Endothelial cell of umbilical vein (primary cell): ENCODE measurements around the gene HDAC4. TPM values are rescaled to one million over a fixed set of nuclear protein-coding genes. Genes with fewer than 3 reads are reported as not detected.

ENCODE experiments used
- BruUV-seq: library from RNA; stranded (reverse); fragments of 400-500 nt; replicated peaks from 2 replicates; lab custom pipeline; 2021; lab: Mats Ljungman, UMichigan
- CTCF ChIA-PET: fragments of 300-600, 350-600 bp; sonication (Branson Sonifier 250); formaldehyde crosslinking; loops from one replicate; lab custom pipeline; 2021; ENCODE audit warnings: antibody characterized with exemption, inconsistent platforms; lab: Charles Lee
- POLR2A ChIA-PET: fragments of 300-600, 350-600 bp; sonication (Branson Sonifier 250); formaldehyde crosslinking; loops from one replicate; lab custom pipeline; 2021; ENCODE audit warnings: antibody characterized with exemption, inconsistent platforms; lab: Charles Lee
- DNase-seq: peaks from one replicate; pipeline ENCODE4 v3.0.0-alpha.2; 2011; ENCODE audit warnings: low read depth, low spot score
- FAIRE-seq: peaks from 2 replicates; lab custom pipeline; 2011; peaks lifted over from hg19 to GRCh38; lab: Jason Lieb, UNC
- H2AFZ ChIP-seq: 2 replicates; pipeline ENCODE4 v1.6.0; 2012; ENCODE audit warnings: low read depth, low read length, control low read depth, inconsistent platforms
- H3K27ac ChIP-seq: 2 replicates; pipeline ENCODE4 v1.5.1; 2011; ENCODE audit warnings: low read depth, mild to moderate bottlenecking, control low read depth, low read length, moderate library complexity; ENCODE audit not compliant: insufficient read depth
- H3K27me3 ChIP-seq, 2 experiments: 2 replicates each; pipeline versions ENCODE4 v1.6.0 to v1.6.1; 2011; ENCODE audit warnings: low read length in 2 of 2, mixed read lengths in 1 of 2; ENCODE audit not compliant: control insufficient read depth in 2 of 2, insufficient read depth in 2 of 2
- H3K36me3 ChIP-seq, 2 experiments: 2 replicates in 1 of 2; 3 replicates in 1 of 2; pipeline ENCODE4 v1.5.1; 2011; ENCODE audit warnings: low read length in 2 of 2, mild to moderate bottlenecking in 1 of 2, moderate library complexity in 1 of 2; ENCODE audit not compliant: control insufficient read depth in 2 of 2, insufficient read depth in 2 of 2; ENCODE audit errors: extremely low read depth in 1 of 2
- H3K4me1 ChIP-seq: 3 replicates; pipeline ENCODE4 v1.5.1; 2011; ENCODE audit warnings: mild to moderate bottlenecking, low read length; ENCODE audit not compliant: control insufficient read depth, insufficient read depth; ENCODE audit errors: extremely low read depth
- H3K4me2 ChIP-seq: 2 replicates; pipeline ENCODE4 v1.6.1; 2011; ENCODE audit warnings: low read length, control low read depth, mixed read lengths; ENCODE audit not compliant: insufficient read depth
- H3K4me3 ChIP-seq, 3 experiments: fragments of 200-600 bp in 1 of 3; sonication (generic), shearing (Covaris generic) in 1 of 3; replicated peaks in 1 of 3; 2 replicates each; pipeline ENCODE4 v1.5.1; 2011 to 2016; ENCODE audit warnings: control low read depth in 3 of 3, low read length in 3 of 3, mild to moderate bottlenecking in 2 of 3, inconsistent platforms in 1 of 3, low read depth in 1 of 3, moderate library complexity in 1 of 3; ENCODE audit not compliant: insufficient read depth in 1 of 3
- H3K79me2 ChIP-seq: 2 replicates; pipeline ENCODE4 v1.6.0; 2012; ENCODE audit warnings: low read length, inconsistent platforms; ENCODE audit not compliant: control insufficient read depth, insufficient read depth
- H3K9ac ChIP-seq: replicated peaks from 2 replicates; pipeline ENCODE3; 2011; ENCODE audit warnings: low read length, control low read depth; ENCODE audit not compliant: insufficient read depth; ENCODE audit errors: extremely low read depth
- H3K9me1 ChIP-seq: replicated peaks from 3 replicates; pipeline ENCODE4 v1.6.0; 2011; ENCODE audit warnings: mild to moderate bottlenecking, low read length; ENCODE audit not compliant: control insufficient read depth, insufficient read depth; ENCODE audit errors: extremely low read depth
- H3K9me3 ChIP-seq: replicated peaks from 2 replicates; pipeline ENCODE4 v1.5.1; 2012; ENCODE audit warnings: low read length, inconsistent platforms; ENCODE audit not compliant: control insufficient read depth, insufficient read depth
- H4K20me1 ChIP-seq: replicated peaks from 2 replicates; pipeline ENCODE3; 2011; ENCODE audit warnings: mild to moderate bottlenecking, low read length; ENCODE audit not compliant: control insufficient read depth, insufficient read depth; ENCODE audit errors: extremely low read depth
- EZH2 ChIP-seq: IDR thresholded peaks from 2 replicates; pipeline ENCODE4 v1.6.1; 2012; ENCODE audit warnings: borderline replicate concordance, low read depth, mild to moderate bottlenecking, moderate library complexity, low read length, inconsistent platforms; ENCODE audit not compliant: severe bottlenecking
- FOS ChIP-seq: IDR thresholded peaks from 2 replicates; pipeline ENCODE4 v1.6.1; 2011; ENCODE audit warnings: mild to moderate bottlenecking, low read length, moderate library complexity, borderline replicate concordance; ENCODE audit not compliant: insufficient read depth
- GATA2 ChIP-seq: IDR thresholded peaks from 2 replicates; pipeline ENCODE4 v1.7.0; 2011; ENCODE audit warnings: low read depth, mild to moderate bottlenecking, moderate library complexity, mixed read lengths, low read length; ENCODE audit not compliant: insufficient read length, insufficient read depth
- JUN ChIP-seq: IDR thresholded peaks from 2 replicates; pipeline ENCODE4 v1.6.1; 2011; ENCODE audit warnings: borderline replicate concordance, low read depth; ENCODE audit not compliant: insufficient read length, insufficient read depth
- MYC ChIP-seq: IDR thresholded peaks from one replicate; pipeline ENCODE4 v1.6.1; 2011; ENCODE audit warnings: mild to moderate bottlenecking, low read depth, low read length
- POLR2A ChIP-seq: IDR thresholded peaks from 2 replicates; pipeline ENCODE4 v1.6.1; 2012; ENCODE audit warnings: low read depth, mild to moderate bottlenecking, control low read depth, low read length
- POLR2AphosphoS5 ChIP-seq: IDR thresholded peaks from 2 replicates; pipeline ENCODE4 v1.6.1; 2012; ENCODE audit warnings: low read depth, mild to moderate bottlenecking, control low read depth, low read length, moderate library complexity; ENCODE audit not compliant: insufficient read depth
- dilution Hi-C: fragments of 300-500 bp; cut with MboI; formaldehyde crosslinking; loops from one replicate; pipeline ENCODE4 v1.15.0; 2019; ENCODE audit warnings: low sequenced_read_pairs; ENCODE audit not compliant: extremely low pct_ligation_motif_present
- intact Hi-C: fragments of 100-400 bp; cut with micrococcal nuclease; formaldehyde crosslinking; loops from one replicate; pipeline ENCODE4 v1.10.0; 2022
- polyA plus RNA-seq, 4 experiments: library from polyadenylated mRNA; depleted of rRNA in 3 of 4; stranded (reverse) in 3 of 4; unstranded in 1 of 4; fragments of >200 nt; gene quantifications; 2 replicates each; pipeline versions ENCODE4 v1.2.1 to v1.2.3, GENCODE V29; 2011 to 2012; ENCODE audit warnings: missing spikeins in 1 of 4
- total RNA-seq: library from RNA; stranded (reverse); gene quantifications from 2 replicates; pipeline ENCODE4 v1.2.3, GENCODE V29; 2021
- TF ChIP-seq, protein P1 (sequence below): IDR thresholded peaks from 2 replicates; pipeline ENCODE4 v1.6.1; 2011; ENCODE audit not compliant: insufficient read depth, insufficient read length
- TF ChIP-seq, protein P2 (sequence below), 2 donors: IDR thresholded peaks; 1 replicate in 1 of 2; 2 replicates in 1 of 2; pipeline ENCODE4 v1.5.1; 2011; ENCODE audit warnings: low read length in 2 of 2, mild to moderate bottlenecking in 2 of 2, moderate library complexity in 2 of 2, control low read depth in 1 of 2, inconsistent platforms in 1 of 2, low read depth in 1 of 2; ENCODE audit not compliant: insufficient read depth in 1 of 2; ENCODE audit errors: extremely low read depth in 1 of 2

HDAC4 gene
- total and polyA plus RNA-seq, 2 donors (not counting 3 experiments of a cell fraction or from before 2014, with no cell fraction given), result 13.4 to 33.0 TPM

DNA sequence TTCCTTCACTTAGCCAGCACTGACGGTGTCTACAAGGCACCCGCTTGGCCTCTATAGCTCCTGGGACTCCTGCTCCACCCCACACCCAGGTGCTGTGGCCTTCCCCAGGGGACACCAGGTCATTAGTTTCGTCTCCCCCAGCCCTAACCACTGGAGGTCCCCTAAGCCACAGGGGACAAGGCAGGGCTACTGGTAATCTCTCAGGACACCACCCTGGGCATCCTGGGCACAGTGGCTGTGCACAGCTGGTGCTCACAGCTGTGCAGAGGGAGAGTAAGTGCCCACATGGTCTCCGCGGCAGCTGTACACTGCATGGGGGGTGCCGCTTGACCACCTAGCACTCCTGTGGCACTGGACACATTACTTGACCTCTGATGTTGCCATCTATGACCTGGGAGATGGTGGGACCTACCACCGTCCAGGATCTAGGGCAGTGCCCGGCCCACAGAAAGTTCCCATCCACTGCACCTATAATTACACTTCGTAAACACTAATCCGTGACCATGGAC, 134.0 kb downstream of the HDAC4 start:
- Histone ChIP-seq H4K20me1 (no peaks in the 10 kb centered on the region), H3K9ac (no peak overlapping the region), H3K36me3 (no peaks in the 10 kb centered on the region), H3K27ac (no peak overlapping the region), H3K4me1 (peaks cover 14% of the 10 kb centered on the region), H3K4me2 (no peak overlapping the region), H3K4me3 (no peak overlapping the region), H3K9me1 (no peaks in the 10 kb centered on the region), H3K27me3 (no peaks in the 10 kb centered on the region), H3K9me3 (no peaks in the 10 kb centered on the region), H2AFZ (no peak overlapping the region), H3K79me2 (peaks cover 4% of the 10 kb centered on the region)
- DNase-seq (no peak), FAIRE-seq (no peak)
- BruUV-seq, result no TSS peak
- ChIA-PET CTCF (interaction anchor here (0.6 to 1.4 kb wide), 8 partner anchors 9 to 726 kb away, joined by 3 to 6 read pairs (median 4); partner anchors contain the start of gene HDAC4), POLR2A (interaction anchor here (1.3 kb wide), 1 partner anchor 134 kb away, joined by 4 read pairs; the partner anchor contains the start of gene HDAC4)
- TF ChIP-seq, protein P1, sequence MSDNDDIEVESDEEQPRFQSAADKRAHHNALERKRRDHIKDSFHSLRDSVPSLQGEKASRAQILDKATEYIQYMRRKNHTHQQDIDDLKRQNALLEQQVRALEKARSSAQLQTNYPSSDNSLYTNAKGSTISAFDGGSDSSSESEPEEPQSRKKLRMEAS, result no peak
- TF ChIP-seq FOS, result no peak
- TF ChIP-seq EZH2, result no peak
- no peak for TF ChIP-seq POLR2AphosphoS5
- dilution Hi-C loops, result no loop called here
- intact Hi-C loops, result loop anchor here (5.0 kb wide), 3 partner anchors 85 to 135 kb away; partner anchors contain the start of gene HDAC4

DNA sequence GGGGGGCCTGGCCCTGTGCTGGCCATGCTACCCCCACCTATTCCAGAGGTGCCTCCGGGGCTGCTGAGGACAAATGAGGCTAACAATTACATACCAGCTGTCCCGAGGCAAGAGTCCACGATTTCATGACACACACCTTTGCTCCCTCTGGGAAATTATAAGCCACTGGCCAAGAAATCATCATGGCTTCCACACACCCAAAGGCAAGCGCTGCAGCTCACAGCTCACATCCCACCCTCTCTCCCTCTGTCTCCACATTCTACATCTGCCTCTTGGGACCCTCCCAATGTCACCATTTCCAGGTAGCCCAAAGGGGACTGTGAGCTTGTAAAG, 134.4 kb downstream of the HDAC4 start:
- Histone ChIP-seq H3K27me3 (no peaks in the 10 kb centered on the region), H3K79me2 (peaks cover 4% of the 10 kb centered on the region), H4K20me1 (no peaks in the 10 kb centered on the region), H3K4me3 (no peak overlapping the region), H3K27ac (no peak overlapping the region), H3K36me3 (no peaks in the 10 kb centered on the region), H3K9ac (no peak overlapping the region), H3K9me3 (no peaks in the 10 kb centered on the region), H3K4me2 (no peak overlapping the region), H3K4me1 (peaks cover 14% of the 10 kb centered on the region), H3K9me1 (no peaks in the 10 kb centered on the region), H2AFZ (no peak overlapping the region)
- TF ChIP-seq, protein P2, sequence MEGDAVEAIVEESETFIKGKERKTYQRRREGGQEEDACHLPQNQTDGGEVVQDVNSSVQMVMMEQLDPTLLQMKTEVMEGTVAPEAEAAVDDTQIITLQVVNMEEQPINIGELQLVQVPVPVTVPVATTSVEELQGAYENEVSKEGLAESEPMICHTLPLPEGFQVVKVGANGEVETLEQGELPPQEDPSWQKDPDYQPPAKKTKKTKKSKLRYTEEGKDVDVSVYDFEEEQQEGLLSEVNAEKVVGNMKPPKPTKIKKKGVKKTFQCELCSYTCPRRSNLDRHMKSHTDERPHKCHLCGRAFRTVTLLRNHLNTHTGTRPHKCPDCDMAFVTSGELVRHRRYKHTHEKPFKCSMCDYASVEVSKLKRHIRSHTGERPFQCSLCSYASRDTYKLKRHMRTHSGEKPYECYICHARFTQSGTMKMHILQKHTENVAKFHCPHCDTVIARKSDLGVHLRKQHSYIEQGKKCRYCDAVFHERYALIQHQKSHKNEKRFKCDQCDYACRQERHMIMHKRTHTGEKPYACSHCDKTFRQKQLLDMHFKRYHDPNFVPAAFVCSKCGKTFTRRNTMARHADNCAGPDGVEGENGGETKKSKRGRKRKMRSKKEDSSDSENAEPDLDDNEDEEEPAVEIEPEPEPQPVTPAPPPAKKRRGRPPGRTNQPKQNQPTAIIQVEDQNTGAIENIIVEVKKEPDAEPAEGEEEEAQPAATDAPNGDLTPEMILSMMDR (IDR thresholded peaks at IDR 0.05; ENCODE audit: extremely low read depth in 1 of 2, insufficient read depth in 1 of 2, low read depth in 1 of 2, low read length in 2 of 2), result no peak
- TF ChIP-seq GATA2 (no peak), EZH2 (no peak), JUN (no peak), POLR2A (no peak), FOS (no peak), MYC (no peak), POLR2AphosphoS5 (no peak)
- TF ChIP-seq, protein P1, result no peak
- BruUV-seq, result no TSS peak
- ChIA-PET POLR2A (no interaction called here), CTCF (interaction anchor here (1.3 kb wide), 1 partner anchor 726 kb away, joined by 3 read pairs; no protein-coding TSS in a partner anchor)
- dilution Hi-C loops (no loop called here), intact Hi-C loops (loop anchor here (5.0 kb wide), 3 partner anchors 86 to 136 kb away; partner anchors contain the start of gene HDAC4)
- DNase-seq, result no peak
- FAIRE-seq, result no peak
